ENCODE measurements around the gene PROX2.

DNA sequence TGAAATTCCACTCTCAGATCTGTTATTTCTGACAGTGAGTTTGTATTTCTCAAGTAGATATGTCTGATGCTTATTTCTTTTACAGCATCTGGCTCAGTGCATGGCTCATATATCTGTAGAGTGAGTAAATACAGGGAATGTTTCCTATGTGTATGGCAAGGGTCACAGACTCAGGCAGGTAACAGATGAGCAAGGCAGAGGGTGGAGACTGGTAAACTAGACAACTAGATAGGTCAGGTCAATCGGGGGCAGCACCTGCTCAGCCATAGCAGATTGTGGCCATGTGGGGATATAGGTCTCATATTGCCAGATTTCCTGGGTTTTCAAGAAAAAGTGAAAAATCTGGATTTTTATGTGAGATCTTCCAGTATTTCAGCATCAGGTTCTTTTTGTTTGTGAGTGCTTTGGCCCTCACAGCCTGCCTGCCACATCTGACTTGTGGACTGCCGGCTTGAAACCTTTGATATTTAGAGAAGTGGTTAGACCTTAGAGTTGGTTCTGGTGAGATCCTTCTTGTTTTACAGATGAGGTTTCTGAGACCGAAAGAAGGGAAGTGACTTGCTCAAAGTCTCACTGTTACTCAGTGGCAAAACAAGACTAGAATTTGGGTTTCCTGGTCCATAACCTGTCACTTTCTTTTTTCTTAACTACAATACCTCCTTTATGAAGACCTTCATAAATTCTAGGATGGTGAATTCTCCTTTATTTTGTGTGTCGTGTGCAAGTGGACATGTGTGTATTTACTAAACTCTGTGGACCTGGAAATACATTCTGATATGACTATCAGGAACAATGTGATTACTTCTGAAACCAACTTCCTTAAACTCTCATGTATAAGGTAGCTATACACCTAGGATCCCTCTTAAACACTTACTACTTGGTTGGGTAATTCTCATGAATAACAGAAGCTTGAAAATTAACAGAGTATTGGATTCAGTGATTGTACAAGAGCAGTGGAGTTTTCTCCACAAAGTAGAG, 34.4 kb downstream of the PROX2 start:
- TF ChIP-seq, protein P1, sequence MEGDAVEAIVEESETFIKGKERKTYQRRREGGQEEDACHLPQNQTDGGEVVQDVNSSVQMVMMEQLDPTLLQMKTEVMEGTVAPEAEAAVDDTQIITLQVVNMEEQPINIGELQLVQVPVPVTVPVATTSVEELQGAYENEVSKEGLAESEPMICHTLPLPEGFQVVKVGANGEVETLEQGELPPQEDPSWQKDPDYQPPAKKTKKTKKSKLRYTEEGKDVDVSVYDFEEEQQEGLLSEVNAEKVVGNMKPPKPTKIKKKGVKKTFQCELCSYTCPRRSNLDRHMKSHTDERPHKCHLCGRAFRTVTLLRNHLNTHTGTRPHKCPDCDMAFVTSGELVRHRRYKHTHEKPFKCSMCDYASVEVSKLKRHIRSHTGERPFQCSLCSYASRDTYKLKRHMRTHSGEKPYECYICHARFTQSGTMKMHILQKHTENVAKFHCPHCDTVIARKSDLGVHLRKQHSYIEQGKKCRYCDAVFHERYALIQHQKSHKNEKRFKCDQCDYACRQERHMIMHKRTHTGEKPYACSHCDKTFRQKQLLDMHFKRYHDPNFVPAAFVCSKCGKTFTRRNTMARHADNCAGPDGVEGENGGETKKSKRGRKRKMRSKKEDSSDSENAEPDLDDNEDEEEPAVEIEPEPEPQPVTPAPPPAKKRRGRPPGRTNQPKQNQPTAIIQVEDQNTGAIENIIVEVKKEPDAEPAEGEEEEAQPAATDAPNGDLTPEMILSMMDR (IDR thresholded peaks at IDR 0.05) = no peak
- TF ChIP-seq POLR2A (IDR thresholded peaks at IDR 0.05) = no peak

All from testis (tissue), 2 donors.